GM21737 (cell line): Measurements from ENCODE around the gene SGCE.
A peak's percentile ranks its signal among the peaks of the same experiment; 100 is the strongest.

Experiments used
- ATAC-seq: cut with Tn5 transposase; IDR thresholded peaks from one replicate; pipeline ENCODE4 v1.9.1; 2021; ENCODE audit warnings: mild to moderate bottlenecking, moderate library complexity; ENCODE audit not compliant: unreplicated experiment

SGCE gene

DNA sequence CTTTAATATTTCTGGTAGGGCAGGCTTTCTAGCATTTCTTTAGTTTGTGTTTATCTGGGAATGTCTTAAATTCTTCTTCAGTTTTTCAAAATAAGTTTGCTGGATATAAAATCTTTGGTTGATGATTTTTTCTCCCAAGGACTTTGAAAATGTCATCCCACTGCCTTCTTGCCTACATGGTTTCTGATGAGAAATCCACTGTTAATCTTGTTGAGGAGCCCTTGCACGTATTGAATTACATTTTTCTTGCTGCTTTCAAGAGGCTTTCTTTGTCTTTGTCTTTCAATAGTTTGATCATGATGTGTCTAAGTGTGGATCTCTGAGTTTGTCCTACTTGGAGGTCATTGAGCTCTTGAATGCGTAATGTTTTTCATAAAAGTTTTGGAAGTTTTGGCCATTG, 80.3 kb downstream of the SGCE start:
- no peak for ATAC-seq

DNA sequence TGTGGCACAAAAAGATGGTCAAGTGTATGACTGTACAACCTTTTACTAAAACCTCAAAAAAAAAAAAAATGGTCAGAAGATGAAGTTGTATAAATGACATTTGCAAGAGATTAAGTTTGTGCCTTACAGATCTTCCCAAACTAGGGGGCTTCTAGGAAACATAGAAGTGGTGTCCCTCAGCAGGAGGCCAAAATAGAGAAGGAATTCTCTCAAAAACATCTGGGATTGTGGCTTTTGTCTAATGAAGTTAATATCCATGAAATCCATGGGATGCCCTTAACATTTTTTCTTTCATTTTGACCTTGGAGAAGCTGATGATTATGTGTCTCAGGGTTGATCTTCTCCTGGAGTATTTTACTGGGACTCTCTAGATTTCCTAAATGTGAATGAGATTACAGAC, 84.1 kb downstream of the SGCE start:
- no peak for ATAC-seq

DNA sequence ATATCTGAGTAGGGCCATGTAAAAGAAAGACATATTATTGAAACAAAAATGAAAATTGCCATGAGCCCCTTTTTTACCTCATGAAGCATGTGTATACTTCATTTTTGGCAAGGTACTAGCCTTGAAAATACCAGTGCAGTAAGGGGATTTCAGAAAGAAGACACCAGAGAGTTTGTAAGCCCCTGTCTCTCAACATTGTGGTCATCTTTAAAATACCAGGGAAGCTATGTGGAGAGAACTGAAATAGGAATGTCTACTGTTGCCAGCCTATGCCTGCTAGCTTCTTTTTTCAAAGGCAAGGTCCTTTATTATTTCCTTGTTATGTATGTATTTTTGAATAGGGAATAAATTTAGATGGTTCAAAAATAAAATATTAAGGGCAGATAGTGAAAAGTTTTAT, 88.5 kb downstream of the SGCE start:
- no peak for ATAC-seq

DNA sequence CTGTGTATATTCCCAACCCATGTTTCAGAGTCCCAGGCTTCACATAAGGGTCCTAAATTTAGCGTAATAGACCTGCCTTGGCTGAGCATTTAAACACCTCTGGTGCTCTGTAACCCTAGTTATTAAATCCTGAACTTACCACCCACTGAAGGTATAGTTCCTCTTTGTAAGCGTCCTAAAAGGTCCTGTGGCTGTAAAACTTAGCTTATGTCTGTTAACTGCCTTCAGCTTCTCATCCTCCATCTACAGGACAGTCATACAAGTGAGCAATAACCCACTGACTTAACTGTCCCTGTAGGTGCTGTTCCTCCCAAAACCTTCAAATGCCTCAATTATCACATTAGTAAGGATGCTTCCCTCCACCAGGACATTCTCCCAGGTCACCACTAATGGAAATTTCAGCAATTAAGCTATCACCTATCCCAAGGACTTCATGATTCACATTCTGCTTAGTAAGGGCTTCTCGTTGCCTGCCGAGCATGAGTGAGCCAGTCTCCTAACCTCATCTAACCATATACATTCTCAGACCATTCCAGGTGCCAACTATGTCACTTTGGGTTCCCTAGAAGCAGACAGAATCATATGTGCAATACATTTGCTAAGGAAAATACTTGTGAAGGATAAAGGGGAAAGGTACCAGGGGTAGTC, 90.6 kb downstream of the SGCE start:
- ATAC-seq = no peak

DNA sequence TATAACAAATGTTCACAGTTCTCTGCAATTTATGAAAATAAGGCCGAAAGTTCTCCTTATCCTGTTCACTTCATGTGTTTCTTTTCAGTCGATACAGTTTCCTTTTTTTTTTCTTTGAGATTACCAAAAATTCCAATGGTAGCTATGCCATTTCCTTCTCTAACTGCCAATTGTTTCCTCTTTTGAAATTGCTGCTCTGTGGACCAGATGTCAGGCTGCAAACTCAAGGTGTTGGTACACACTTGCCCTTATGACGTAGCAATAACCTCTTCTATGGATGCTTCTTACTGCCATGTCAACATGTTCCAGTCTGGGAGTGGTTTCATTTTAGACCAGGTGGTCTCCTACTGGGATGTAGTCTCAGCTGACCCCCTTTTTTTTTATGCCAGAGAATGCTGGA, 93.4 kb downstream of the SGCE start:
- ATAC-seq = no peak

DNA sequence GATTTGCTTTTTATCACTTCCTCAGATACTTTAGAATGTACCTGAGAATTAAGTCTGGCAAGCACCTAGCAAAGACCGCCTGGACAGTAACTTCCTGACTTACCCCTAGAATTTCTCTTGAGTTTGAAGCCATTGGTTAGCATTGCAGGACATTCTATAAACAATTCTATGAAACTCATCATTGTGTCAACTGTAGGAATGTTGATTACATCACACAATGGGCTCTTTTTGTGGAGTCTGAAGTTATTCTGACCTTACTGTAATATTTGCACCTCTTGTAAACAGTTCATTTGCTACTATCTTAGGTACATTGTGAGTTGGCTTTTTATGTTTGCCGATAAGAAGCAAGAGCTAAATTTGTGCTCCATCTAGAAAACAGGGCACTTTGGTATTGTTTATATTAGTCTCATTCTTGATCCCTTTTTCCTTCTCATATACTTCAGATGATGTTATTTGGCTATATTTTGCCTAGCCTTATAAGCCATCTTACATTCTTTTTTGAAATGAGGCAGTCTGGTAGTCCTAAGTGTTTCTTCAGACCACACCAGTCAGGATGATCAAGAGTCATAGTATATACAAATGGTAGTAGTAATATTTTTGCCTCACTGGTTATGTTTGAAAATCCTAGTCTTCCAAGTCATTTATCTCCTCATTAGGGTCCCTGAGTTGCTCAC, 94.0 kb downstream of the SGCE start:
- ATAC-seq = no peak

DNA sequence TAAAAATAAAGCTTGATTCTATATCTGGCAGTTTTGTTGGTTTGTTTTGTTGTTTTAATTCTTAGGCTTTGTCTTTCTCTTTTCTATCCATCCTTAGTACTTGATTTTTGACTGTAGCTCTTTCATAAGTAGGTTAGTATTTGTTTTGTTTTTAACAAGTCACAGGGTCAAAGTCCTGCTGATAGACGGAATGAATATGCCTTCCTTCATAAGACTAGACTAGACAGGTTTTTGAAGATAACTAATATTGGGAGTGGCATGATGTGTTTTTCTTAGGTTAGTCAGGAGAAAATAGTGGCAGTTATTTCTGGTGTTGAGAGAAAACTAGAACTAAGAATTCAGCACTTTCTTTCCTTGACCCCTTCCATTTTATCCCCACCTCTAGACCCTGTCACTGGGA, 96.0 kb downstream of the SGCE start:
- ATAC-seq = no peak

DNA sequence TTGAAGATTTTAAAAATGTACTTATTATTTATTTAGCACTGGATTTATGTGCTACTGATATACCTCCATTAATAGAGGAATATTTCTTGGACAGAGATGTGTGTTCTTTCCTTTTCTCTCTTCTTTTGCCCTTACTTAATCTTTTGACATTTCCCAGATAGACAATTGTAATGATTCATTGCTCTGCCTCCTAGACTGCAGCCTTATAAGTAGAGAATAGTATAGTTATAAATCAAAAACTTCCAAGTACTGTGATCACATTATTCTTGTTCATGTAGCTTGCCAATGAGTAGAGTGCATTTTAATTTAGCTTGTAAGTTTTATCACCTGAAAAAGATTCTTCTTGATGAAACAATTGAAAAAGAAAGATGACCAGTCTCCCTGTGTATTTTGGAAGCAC, 98.7 kb downstream of the SGCE start:
- no peak for ATAC-seq

DNA sequence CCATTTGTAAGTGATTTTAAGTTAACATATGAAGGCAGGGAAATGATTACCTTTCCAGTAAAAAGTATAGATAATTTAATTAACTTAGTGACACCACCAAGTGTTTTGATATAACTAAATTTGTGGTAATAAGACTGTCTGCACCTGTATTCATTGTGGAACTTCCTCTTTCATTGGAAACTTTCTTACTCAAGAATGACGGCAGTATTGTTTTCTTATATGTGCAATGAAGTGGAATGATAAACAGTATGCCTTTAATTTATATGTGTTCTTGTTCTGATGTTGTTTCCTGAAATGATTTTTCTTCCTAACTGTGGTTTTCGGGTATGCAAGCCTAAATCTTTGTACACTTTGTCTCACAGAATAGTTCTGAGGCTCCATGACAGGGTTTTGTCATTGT, 99.9 kb downstream of the SGCE start:
- peak; percentile 62 for ATAC-seq

DNA sequence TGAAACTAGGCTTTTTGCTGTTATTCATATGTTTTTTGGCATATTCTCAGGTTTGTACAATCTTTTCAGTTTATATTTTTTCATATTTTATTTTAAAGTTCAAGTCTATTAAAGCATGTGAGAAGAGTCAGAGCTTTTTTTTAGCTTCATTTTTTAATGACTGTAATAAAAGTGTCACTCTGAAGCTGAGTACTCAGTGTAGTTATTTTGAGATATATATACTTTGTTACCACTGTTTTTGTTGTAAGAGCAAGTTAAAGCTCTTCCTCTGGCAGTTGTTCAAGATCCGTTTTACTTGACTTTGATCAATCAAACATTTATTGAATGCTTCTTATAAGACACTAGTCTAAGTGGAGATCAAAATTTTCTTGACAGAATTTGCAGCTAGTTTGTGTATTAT, 108.8 kb downstream of the SGCE start:
- no peak for ATAC-seq

DNA sequence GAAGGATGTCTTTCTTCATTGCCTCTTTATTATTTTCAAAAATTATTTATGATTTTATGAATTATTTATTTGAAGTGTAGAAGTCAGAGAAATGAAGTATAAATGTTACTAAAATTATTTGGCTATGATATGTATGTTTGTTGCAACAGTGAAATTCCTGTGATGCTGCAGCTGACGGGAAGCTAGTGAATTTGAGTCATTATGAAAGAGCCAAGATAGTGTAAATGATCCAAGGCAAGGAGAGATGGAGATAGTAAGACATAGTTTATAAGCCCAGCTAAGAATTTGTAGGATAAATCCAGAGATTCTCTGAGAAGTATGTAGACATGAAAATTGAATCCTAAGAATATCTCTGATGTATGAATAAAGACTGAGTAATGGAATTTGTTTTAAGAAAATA, 115.5 kb downstream of the SGCE start:
- ATAC-seq = no peak
